H1 (cell line): ENCODE results near the gene CHMP4A. TPM values are rescaled to one million over a fixed set of nuclear protein-coding genes. Genes with fewer than 3 reads are reported as not detected.

Source experiments
- ATF2 ChIP-seq: IDR thresholded peaks from 2 replicates; pipeline ENCODE4 v1.6.1; 2012; ENCODE audit warnings: low read length, inconsistent platforms
- CHD7 ChIP-seq: fragments of 300-600 bp; sonication (generic); IDR thresholded peaks from 2 replicates; pipeline ENCODE4 v1.7.1; 2012; ENCODE audit warnings: low read length, moderate library complexity, mild to moderate bottlenecking, inconsistent platforms; ENCODE audit not compliant: insufficient replicate concordance
- EZH2 ChIP-seq: fragments of 200-600 bp; sonication (generic); IDR thresholded peaks from 2 replicates; pipeline ENCODE4 v1.7.1; 2012; ENCODE audit warnings: low read depth, mild to moderate bottlenecking, moderate library complexity, low read length, inconsistent platforms; ENCODE audit not compliant: severe bottlenecking
- GTF2F1 ChIP-seq: IDR thresholded peaks from 2 replicates; pipeline ENCODE4 v1.6.1; 2012; ENCODE audit warnings: low read depth, low read length, improper control_type of control experiment, borderline replicate concordance
- KDM5A ChIP-seq: fragments of 200-600 bp; IDR thresholded peaks from 2 replicates; pipeline ENCODE4 v1.7.1; 2012; ENCODE audit warnings: mild to moderate bottlenecking, low read length, inconsistent platforms, mixed read lengths
- RBBP5 ChIP-seq: IDR thresholded peaks from 2 replicates; pipeline ENCODE4 v1.7.1; 2012; ENCODE audit warnings: low read depth, mild to moderate bottlenecking, inconsistent platforms, low read length, moderate library complexity, borderline replicate concordance
- SAP30 ChIP-seq: fragments of 300-600 bp; sonication (generic); IDR thresholded peaks from 2 replicates; pipeline ENCODE4 v1.7.1; 2012; ENCODE audit warnings: low read length, moderate library complexity, mild to moderate bottlenecking, inconsistent platforms; ENCODE audit not compliant: insufficient read depth, insufficient replicate concordance
- polyA plus RNA-seq, 7 experiments: library from polyadenylated mRNA; depleted of rRNA in 3 of 7; stranded (reverse) in 5 of 7; unstranded in 2 of 7; fragments of >200 nt in 5 of 7; fragments of 200-250 nt in 2 of 7; gene quantifications; 1 replicate in 5 of 7; 2 replicates in 1 of 7; 4 replicates in 1 of 7; pipeline versions ENCODE4 v1.2.1 to v1.2.3, GENCODE V29; 2011 to 2013; ENCODE audit warnings: missing spikeins in 2 of 7, mixed read lengths in 2 of 7
- total RNA-seq: library from RNA; stranded (reverse); fragmentation: NEBNext Ultra II Directional; extraction: Animal tissue kit (Norgen Biotek cat#: 25700); gene quantifications from 2 replicates; pipeline ENCODE4 v1.2.1, GENCODE V29; 2021

CHMP4A gene
- total and polyA plus RNA-seq, 2 of the 8 experiments (the other 6 are each of a cell fraction or from before 2014, with no cell fraction given) = 32.9 to 37.6 TPM

- TF ChIP-seq SAP30 (no peak), KDM5A (no peak), RBBP5 (no peak), ATF2 (no peak), CHD7 (no peak), GTF2F1 (no peak), EZH2 (no peak)
Observed at GRCh38 chr14:24160850-24161804, 52.2 kb downstream of the CHMP4A start, which contains the start of gene IRF9 (continued).
